Prostate gland (tissue), 2 donors: ENCODE measurements around the gene TCIRG1.

Experiments used
- CTCF ChIP-seq, 4 experiments: fragments of 200-600 bp in 2 of 4; fragments of 450-650 bp in 2 of 4; sonication (generic) in 2 of 4; IDR thresholded peaks; 1 replicate in 3 of 4; 2 replicates in 1 of 4; pipeline ENCODE4 v1.5.1; 2016 to 2019; ENCODE audit warnings: antibody characterized with exemption in 4 of 4, mild to moderate bottlenecking in 2 of 4, moderate library complexity in 2 of 4
- POLR2A ChIP-seq: fragments of 450-650 bp; IDR thresholded peaks from one replicate; pipeline ENCODE4 v1.6.1; 2016; ENCODE audit warnings: antibody characterized with exemption, mild to moderate bottlenecking
- POLR2AphosphoS5 ChIP-seq: sonication (generic); formaldehyde crosslinking; IDR thresholded peaks from one replicate; pipeline ENCODE4 v1.6.1; 2017; ENCODE audit warnings: antibody characterized with exemption

- no peak for TF ChIP-seq POLR2AphosphoS5
- no peak for TF ChIP-seq POLR2A
- TF ChIP-seq CTCF (IDR thresholded peaks at IDR 0.05): no peak
Measured at GRCh38 chr11:68036141-68036716, 2.6 kb upstream of the TCIRG1 start.
